ENCODE data around the gene CD74. TPM values are rescaled to one million over a fixed set of nuclear protein-coding genes. Genes with fewer than 3 reads are reported as not detected.
A peak's percentile ranks its signal among the peaks of the same experiment; 100 is the strongest.
"Not testable (repeated sequence)": the region's sequence is repeated elsewhere in the genome, so short reads cannot be mapped to it uniquely, and the experiment has no call there.

CD74 gene
- total and polyA plus RNA-seq, 2 of the 13 experiments (the other 11 are each of a cell fraction or from before 2014, with no cell fraction given) = 34.1 to 84.4 TPM

- H3K27me3 ChIP-seq (ENCODE audit: control insufficient read depth in 1 of 2, insufficient read depth in 2 of 2, low read length in 2 of 2); H4K20me1 ChIP-seq (ENCODE audit: insufficient read depth, low read length); H3K9me3 ChIP-seq (ENCODE audit: low read length); H3K79me2 ChIP-seq (ENCODE audit: insufficient read depth, low read length); H3K27ac ChIP-seq (ENCODE audit: extremely low read length, insufficient read depth, low read length); ATAC-seq; in situ Hi-C loops (cut with HindIII; ENCODE audit: extremely low pct_ligation_motif_present, low pct_unique_long_range_greater_than_20kb); BruUV-seq (replicated peaks); CTCF ChIA-PET (ENCODE audit: low intra/inter-chr PET ratio, low total read pairs); DNase-seq (ENCODE audit: low spot score); FAIRE-seq; H3K36me3 ChIP-seq (replicated peaks in 1 of 2; ENCODE audit: control insufficient read depth in 1 of 2, insufficient read depth in 2 of 2, low read length in 2 of 2); H3K9ac ChIP-seq (ENCODE audit: insufficient read depth, low read depth, low read length): not testable (repeated sequence)
- Histone ChIP-seq H3K4me3 (replicated peaks in 1 of 3; ENCODE audit: insufficient read depth in 1 of 3, low read depth in 2 of 3, low read length in 3 of 3) (0 out of 6 replicates have a peak overlapping the region, but pooled peaks of 1 of the 3 experiments have one; percentile 71), H3K4me1 (ENCODE audit: insufficient read depth, low read length) (peaks cover 38% of the 10 kb centered on the region), H2AFZ (ENCODE audit: low read length) (peak overlapping the region; percentile 82), H3K4me2 (ENCODE audit: low read depth, low read length) (peak overlapping the region; percentile 97)
- TF ChIP-seq, protein P1, sequence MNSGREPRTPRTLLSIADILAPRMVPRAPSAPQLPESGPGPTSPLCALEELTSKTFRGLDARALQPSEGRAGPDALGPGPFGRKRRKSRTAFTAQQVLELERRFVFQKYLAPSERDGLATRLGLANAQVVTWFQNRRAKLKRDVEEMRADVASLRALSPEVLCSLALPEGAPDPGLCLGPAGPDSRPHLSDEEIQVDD (CRISPR knock-in tag; IDR thresholded peaks at IDR 0.05; ENCODE audit: borderline replicate concordance) = 0 out of 2 replicates have a peak, but pooled peaks have one; percentile 2
- TF ChIP-seq ZKSCAN5 (CRISPR knock-in tag; IDR thresholded peaks at IDR 0.05) = 0 out of 2 replicates have a peak, but pooled peaks have one; percentile 29
- peak; percentile 71 for TF ChIP-seq ZMYM3 (CRISPR knock-in tag; IDR thresholded peaks at IDR 0.05)
- 86% methylated on average over 16 of the region's 16 CpGs for WGBS (ENCODE audit: low lambda C conversion rate)
- POLR2A ChIA-PET = interaction anchor here (1.8 to 3.8 kb wide), 3 partner anchors 12 to 29 kb away, joined by 9 to 33 read pairs (median 31); no protein-coding TSS in a partner anchor
- intact Hi-C loops (cut with micrococcal nuclease; ENCODE audit: unreplicated experiment) = loop anchor here (2.0 kb wide), 1 partner anchor 15 kb away; no protein-coding TSS in a partner anchor
Measured at GRCh38 chr5:150413902-150414790, 1.4 kb upstream of the CD74 start.

GRCh38 chr5:150413176-150413901 lies 629 bp upstream of the CD74 start:
- DNase-seq (ENCODE audit: low spot score) = no peak
- no peak for ATAC-seq
- POLR2A ChIA-PET = interaction anchor here (0.7 to 3.8 kb wide), 16 partner anchors 8 to 387 kb away, joined by 3 to 33 read pairs (median 5); partner anchors contain the start of genes ARSI and RPS14
- Histone ChIP-seq H3K27ac (ENCODE audit: extremely low read length, insufficient read depth, low read length) (peak overlapping the region; percentile 74), H3K4me3 (replicated peaks in 1 of 3; ENCODE audit: insufficient read depth in 1 of 3, low read depth in 2 of 3, low read length in 3 of 3) (peak overlapping the region; percentile 49 to 71 (median 55)), H3K9ac (ENCODE audit: insufficient read depth, low read depth, low read length) (peak overlapping the region; percentile 65), H3K79me2 (ENCODE audit: insufficient read depth, low read length) (peaks cover 5% of the 10 kb centered on the region), H3K27me3 (ENCODE audit: control insufficient read depth in 1 of 2, insufficient read depth in 2 of 2, low read length in 2 of 2) (no peaks in the 10 kb centered on the region), H2AFZ (ENCODE audit: low read length) (peak overlapping the region; percentile 82), H3K4me1 (ENCODE audit: insufficient read depth, low read length) (peaks cover 38% of the 10 kb centered on the region), H3K9me3 (ENCODE audit: low read length) (no peaks in the 10 kb centered on the region), H3K36me3 (replicated peaks in 1 of 2; ENCODE audit: control insufficient read depth in 1 of 2, insufficient read depth in 2 of 2, low read length in 2 of 2) (no peaks in the 10 kb centered on the region), H4K20me1 (ENCODE audit: insufficient read depth, low read length) (no peaks in the 10 kb centered on the region), H3K4me2 (ENCODE audit: low read depth, low read length) (peak overlapping the region; percentile 97)
- no peak for FAIRE-seq
- intact Hi-C loops (cut with micrococcal nuclease; ENCODE audit: unreplicated experiment) (loop anchor here (2.0 kb wide), 1 partner anchor 15 kb away; no protein-coding TSS in a partner anchor), in situ Hi-C loops (cut with HindIII; ENCODE audit: extremely low pct_ligation_motif_present, low pct_unique_long_range_greater_than_20kb) (no loop called here)
- CTCF ChIA-PET (ENCODE audit: low intra/inter-chr PET ratio, low total read pairs) = no interaction called here
- BruUV-seq (replicated peaks) = TSS peak; percentile 82
- 9% methylated on average over 12 of the region's 12 CpGs for WGBS (ENCODE audit: low lambda C conversion rate)
- no peak for TF ChIP-seq CREB1 (IDR thresholded peaks at IDR 0.05)
- TF ChIP-seq CREB1 (CRISPR knock-in tag; IDR thresholded peaks at IDR 0.05) = peak; percentile 43
- TF ChIP-seq HMG20B (CRISPR knock-in tag; conservative IDR thresholded peaks at IDR 0.05) = no peak
- TF ChIP-seq, protein P1 (CRISPR knock-in tag; IDR thresholded peaks at IDR 0.05; ENCODE audit: borderline replicate concordance) = 0 out of 2 replicates have a peak, but pooled peaks have one; percentile 5
- 0 out of 2 replicates have a peak, but pooled peaks have one; percentile 1 for TF ChIP-seq HOXA5 (CRISPR knock-in tag; IDR thresholded peaks at IDR 0.05)
- 0 out of 2 replicates have a peak, but pooled peaks have one; percentile 9 for TF ChIP-seq ZNF549 (CRISPR knock-in tag; IDR thresholded peaks at IDR 0.05)

Data from HepG2 (cell line).